HG02610 (cell line): ENCODE results near the gene LIG1.
A peak's percentile ranks its signal among the peaks of the same experiment; 100 is the strongest.

ENCODE experiments used
- ATAC-seq: cut with Tn5 transposase; IDR thresholded peaks from one replicate; pipeline ENCODE4 v1.9.1; 2021; ENCODE audit warnings: mild to moderate bottlenecking, moderate library complexity; ENCODE audit not compliant: unreplicated experiment

Gene LIG1

GRCh38 chr19:48169939-48170803, at the start of gene LIG1, which contains the start of gene ZSWIM9:
Gene LIG1, minus strand, starts transcription at chr19:48170344. Its CDS starts 4,778 bp downstream, at chr19:48165566.
Gene ZSWIM9, plus strand, starts transcription at chr19:48170680. Its CDS starts 1,123 bp downstream, at chr19:48171803.
- ATAC-seq, result peak; percentile 75

- no peak for ATAC-seq
Measured at GRCh38 chr19:48218997-48219396, 48.9 kb upstream of the LIG1 start.

GRCh38 chr19:48216933-48217332, 46.8 kb upstream of the LIG1 start:
- no peak for ATAC-seq

GRCh38 chr19:48213959-48214358, 43.8 kb upstream of the LIG1 start:
- ATAC-seq, result no peak

- ATAC-seq, result no peak
Measured at GRCh38 chr19:48210005-48210404, 39.9 kb upstream of the LIG1 start.

GRCh38 chr19:48206397-48207093, 36.4 kb upstream of the LIG1 start:
- ATAC-seq, result no peak

- ATAC-seq, result peak; percentile 94
Measured at GRCh38 chr19:48203794-48204628, 33.9 kb upstream of the LIG1 start.

GRCh38 chr19:48203222-48203793, 33.2 kb upstream of the LIG1 start:
- ATAC-seq, result no peak

- ATAC-seq, result no peak
Measured at GRCh38 chr19:48196933-48197665, 27.0 kb upstream of the LIG1 start.

GRCh38 chr19:48196321-48196763, 26.2 kb upstream of the LIG1 start:
- no peak for ATAC-seq

- no peak for ATAC-seq
Measured at GRCh38 chr19:48194844-48195830, 25.0 kb upstream of the LIG1 start.

- ATAC-seq, result no peak
Measured at GRCh38 chr19:48194041-48194843, 24.1 kb upstream of the LIG1 start.

- no peak for ATAC-seq
Measured at GRCh38 chr19:48192750-48193149, 22.6 kb upstream of the LIG1 start.

- ATAC-seq, result no peak
Measured at GRCh38 chr19:48190885-48191284, 20.7 kb upstream of the LIG1 start.

- no peak for ATAC-seq
Measured at GRCh38 chr19:48190288-48190884, 20.2 kb upstream of the LIG1 start.

GRCh38 chr19:48186541-48186991, 16.4 kb upstream of the LIG1 start:
- peak; percentile 56 for ATAC-seq

- peak; percentile 47 for ATAC-seq
Measured at GRCh38 chr19:48186015-48186414, 15.9 kb upstream of the LIG1 start.
